GM21381 (cell line): ENCODE results near the gene TCF3.
"Not testable (repeated sequence)": the region's sequence is repeated elsewhere in the genome, so short reads cannot be mapped to it uniquely, and the experiment has no call there.

Experiments used
- ATAC-seq: cut with Tn5 transposase; IDR thresholded peaks from one replicate; pipeline ENCODE4 v1.9.1; 2021; ENCODE audit warnings: mild to moderate bottlenecking, moderate library complexity; ENCODE audit not compliant: unreplicated experiment

The TCF3 gene

GRCh38 chr19:1652471-1653299 lies at the start of gene TCF3:
Gene TCF3 (minus strand): TSS chr19:1652615. CDS start chr19:1650248, 2,367 bp downstream.
- ATAC-seq, result peak; percentile 54

- no peak for ATAC-seq
These were observed 48.6 kb upstream of the TCF3 start for GRCh38 chr19:1700733-1701663.

GRCh38 chr19:1699998-1700732 lies 47.8 kb upstream of the TCF3 start:
- no peak for ATAC-seq

- no peak for ATAC-seq
These were observed 47.0 kb upstream of the TCF3 start for GRCh38 chr19:1699386-1699785.

GRCh38 chr19:1698636-1699035 lies 46.2 kb upstream of the TCF3 start:
- ATAC-seq, result no peak

GRCh38 chr19:1695481-1695880 lies 43.1 kb upstream of the TCF3 start:
- not testable (repeated sequence) for ATAC-seq

- no peak for ATAC-seq
These were observed 39.3 kb upstream of the TCF3 start for GRCh38 chr19:1691589-1692290.

- no peak for ATAC-seq
These were observed 38.4 kb upstream of the TCF3 start for GRCh38 chr19:1690699-1691307.

GRCh38 chr19:1685785-1686184 lies 33.4 kb upstream of the TCF3 start:
- not testable (repeated sequence) for ATAC-seq

- no peak for ATAC-seq
These were observed 32.6 kb upstream of the TCF3 start for GRCh38 chr19:1685046-1685445.

- no peak for ATAC-seq
These were observed 32.1 kb upstream of the TCF3 start for GRCh38 chr19:1684573-1684912.

- ATAC-seq, result no peak
These were observed 31.6 kb upstream of the TCF3 start for GRCh38 chr19:1683869-1684572.

GRCh38 chr19:1680976-1681375 lies 28.6 kb upstream of the TCF3 start:
- no peak for ATAC-seq

- no peak for ATAC-seq
These were observed 25.7 kb upstream of the TCF3 start for GRCh38 chr19:1678073-1678472.

- no peak for ATAC-seq
These were observed 24.2 kb upstream of the TCF3 start for GRCh38 chr19:1676351-1677266.

GRCh38 chr19:1675633-1676350 lies 23.4 kb upstream of the TCF3 start:
- no peak for ATAC-seq

GRCh38 chr19:1674293-1674679 lies 21.9 kb upstream of the TCF3 start:
- ATAC-seq, result no peak
